Measurements from ENCODE around the gene ST7.

DNA sequence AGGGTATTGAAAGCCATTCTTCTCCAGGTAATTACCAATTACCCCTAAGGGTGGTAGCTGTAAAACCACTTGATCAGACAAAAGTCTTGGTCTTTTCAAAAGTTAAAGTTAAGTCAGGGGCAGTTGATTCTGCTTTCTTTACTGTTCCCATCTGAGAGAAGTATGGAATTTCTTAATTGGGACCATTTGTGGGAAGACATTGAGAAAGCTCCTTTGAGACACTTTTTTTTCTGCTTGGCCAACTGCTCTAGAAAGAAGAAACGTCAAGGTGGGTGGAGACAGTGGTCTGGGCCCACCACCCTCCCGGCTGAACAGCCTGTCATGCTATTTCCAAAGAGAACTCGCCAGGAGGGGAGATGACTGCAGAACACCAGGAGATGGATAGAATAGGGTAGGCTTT, 324.3 kb downstream of the ST7 start:
- TF ChIP-seq, protein P1, sequence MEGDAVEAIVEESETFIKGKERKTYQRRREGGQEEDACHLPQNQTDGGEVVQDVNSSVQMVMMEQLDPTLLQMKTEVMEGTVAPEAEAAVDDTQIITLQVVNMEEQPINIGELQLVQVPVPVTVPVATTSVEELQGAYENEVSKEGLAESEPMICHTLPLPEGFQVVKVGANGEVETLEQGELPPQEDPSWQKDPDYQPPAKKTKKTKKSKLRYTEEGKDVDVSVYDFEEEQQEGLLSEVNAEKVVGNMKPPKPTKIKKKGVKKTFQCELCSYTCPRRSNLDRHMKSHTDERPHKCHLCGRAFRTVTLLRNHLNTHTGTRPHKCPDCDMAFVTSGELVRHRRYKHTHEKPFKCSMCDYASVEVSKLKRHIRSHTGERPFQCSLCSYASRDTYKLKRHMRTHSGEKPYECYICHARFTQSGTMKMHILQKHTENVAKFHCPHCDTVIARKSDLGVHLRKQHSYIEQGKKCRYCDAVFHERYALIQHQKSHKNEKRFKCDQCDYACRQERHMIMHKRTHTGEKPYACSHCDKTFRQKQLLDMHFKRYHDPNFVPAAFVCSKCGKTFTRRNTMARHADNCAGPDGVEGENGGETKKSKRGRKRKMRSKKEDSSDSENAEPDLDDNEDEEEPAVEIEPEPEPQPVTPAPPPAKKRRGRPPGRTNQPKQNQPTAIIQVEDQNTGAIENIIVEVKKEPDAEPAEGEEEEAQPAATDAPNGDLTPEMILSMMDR (IDR thresholded peaks at IDR 0.05) = no peak
- TF ChIP-seq POLR2AphosphoS5 (IDR thresholded peaks at IDR 0.05) = no peak

All from transverse colon (tissue), 4 donors.